NCI-H2227 (cell line): ENCODE results near the gene PTPRU.
"Not testable (repeated sequence)": the region's sequence is repeated elsewhere in the genome, so short reads cannot be mapped to it uniquely, and the experiment has no call there.

ENCODE experiments used
- DNase-seq: peaks from one replicate; lab custom pipeline; 2025; ENCODE audit not compliant: unreplicated experiment; lab: John Stamatoyannopoulos, UW

Gene PTPRU

DNA sequence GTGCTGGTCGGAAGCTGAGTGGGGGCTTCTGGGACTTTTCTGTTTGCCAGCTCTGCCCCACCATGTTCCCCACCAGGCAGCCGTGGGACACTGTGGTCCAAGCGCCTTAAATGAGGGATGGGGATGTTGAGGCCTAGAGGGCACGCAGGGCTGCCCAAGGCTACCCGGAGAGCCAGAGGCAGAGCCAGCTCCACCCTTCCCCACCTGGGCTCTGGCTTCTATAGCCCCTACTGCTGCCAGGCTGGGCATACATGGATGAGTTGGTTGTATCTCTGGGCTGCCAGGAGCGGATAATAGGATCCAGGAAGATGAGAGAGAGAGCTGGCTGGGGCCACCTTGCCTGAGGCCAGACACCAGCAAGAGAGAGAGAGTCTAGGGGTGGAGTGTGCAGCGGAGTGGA, 49.4 kb downstream of the PTPRU start:
- DNase-seq, result no peak

DNA sequence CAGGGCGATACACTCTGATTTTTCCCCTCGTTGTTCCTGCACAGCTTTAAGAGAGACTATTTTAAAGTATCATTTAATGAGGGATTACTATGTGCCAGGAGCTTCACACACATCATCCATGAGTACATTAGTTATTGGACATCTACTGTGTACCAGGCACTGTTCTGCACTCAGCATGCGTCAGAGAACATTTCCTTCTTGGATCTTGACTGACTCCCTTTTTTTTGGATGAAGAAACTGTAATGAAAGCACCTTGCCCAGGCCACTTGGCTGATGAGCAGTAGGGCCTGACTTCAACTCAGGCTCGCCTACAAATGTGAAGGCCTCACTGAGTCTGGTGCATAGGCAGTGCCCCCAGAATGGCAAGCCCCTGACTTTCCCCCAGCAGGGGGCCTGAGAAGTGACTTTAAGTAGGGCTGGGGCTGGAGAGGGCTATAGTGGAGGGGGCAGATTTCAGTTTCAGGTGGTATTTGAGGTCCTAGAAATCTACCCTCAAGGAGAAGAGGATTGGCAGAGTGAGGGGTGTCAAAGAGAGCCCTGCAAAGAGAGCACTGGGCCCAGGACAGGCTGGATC, 50.0 kb downstream of the PTPRU start:
- DNase-seq, result no peak

DNA sequence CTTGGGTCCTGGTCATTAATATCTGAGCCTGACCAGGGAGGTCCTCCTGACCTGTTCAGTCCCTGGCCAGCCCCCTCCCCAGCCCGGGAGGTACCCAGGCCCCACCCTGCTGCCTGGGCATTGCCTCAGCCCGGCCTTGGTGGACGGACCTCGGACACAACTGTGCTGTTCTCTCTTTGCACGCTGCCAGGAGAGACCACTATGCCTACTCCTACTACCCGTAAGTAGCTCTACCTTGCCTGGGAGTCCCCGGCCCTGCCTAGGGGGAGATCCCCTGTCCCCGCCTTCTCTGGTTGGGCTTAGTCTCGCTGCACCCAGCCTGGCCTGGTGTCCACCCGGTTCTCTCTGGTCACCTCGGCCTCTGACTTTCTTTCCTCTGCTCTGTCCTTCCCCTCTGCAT, 53.2 kb downstream of the PTPRU start:
- no peak for DNase-seq

DNA sequence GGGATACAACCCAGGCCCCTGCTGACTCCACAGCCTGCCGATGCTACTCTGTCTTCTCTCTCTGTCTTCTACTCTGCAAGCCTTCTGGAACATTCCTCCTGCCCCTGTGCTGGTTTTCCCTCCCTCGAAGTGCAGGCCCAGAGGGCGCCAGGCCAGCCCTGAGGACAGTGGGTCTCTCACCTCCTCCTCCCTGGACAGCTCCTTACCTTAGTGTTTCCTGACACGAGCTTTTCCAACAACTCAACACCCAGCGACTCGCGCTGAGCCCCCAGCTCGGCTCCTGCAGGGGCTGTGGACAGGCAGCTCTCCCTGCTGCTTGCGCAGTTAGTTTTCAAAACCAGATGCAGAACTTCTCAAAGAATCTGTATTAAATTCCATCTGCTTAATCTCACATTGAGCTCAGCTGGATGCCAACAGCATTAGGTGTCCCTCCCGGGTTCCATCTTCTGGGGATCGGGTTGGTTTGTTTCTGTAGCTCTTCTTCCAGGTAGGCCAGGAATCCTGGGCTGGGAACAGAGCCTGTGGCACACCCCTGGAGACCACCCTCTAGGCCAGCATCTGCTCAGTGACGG, 54.2 kb downstream of the PTPRU start:
- DNase-seq, result no peak

DNA sequence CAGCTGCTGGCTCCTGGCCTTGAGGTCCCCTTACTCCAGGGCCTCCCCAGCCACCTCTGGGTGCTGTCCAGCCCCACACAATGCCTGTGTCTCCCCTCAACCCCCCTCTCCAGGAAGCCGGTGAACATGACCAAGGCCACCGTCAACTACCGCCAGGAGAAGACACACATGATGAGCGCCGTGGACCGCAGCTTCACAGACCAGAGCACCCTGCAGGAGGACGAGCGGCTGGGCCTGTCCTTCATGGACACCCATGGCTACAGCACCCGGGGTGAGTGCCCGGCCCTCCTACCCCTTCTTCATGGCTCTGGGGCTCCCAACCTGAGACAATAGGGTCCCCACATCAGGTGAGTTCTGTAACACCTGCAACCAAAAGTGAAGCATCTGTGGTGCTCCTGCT, 55.4 kb downstream of the PTPRU start:
- DNase-seq, result no peak

DNA sequence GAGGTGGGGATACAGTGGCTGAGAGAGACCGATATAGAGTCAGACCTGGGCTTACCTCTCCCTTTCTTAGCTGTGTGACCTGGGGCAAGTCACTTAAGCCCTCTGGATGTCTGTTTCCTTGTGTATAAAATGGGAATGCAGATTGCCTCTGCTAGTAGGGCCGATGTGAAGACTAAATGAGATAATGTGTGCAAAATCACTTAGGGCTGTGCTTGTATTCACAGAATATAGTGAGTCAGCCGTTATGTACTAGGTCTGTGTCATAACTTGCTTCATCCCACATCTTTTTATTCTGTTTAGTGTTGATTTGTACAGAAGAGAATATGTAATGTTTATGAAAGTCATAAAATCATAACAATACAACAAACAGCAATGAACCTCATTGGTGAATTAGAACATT, 56.0 kb downstream of the PTPRU start:
- DNase-seq, result no peak

DNA sequence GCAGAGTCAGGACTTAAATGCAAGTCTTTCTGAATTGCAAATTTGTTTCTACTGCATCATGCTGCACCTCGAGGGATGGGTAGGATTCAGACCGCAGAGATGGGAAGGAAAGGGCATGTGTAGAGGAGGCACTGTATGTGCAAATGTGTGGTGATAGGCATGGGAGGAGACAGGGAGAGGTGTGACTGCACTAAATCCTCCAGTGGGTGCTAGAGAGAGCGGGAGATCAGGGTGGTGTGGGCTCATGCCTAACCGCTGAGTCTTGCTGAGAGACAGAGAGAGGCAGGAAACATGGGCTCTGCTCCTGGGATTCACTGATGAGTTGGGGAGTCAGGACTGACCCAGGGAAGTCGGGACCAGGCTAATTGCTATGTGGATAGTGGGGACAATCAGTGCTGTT, 61.1 kb downstream of the PTPRU start:
- DNase-seq, result no peak

DNA sequence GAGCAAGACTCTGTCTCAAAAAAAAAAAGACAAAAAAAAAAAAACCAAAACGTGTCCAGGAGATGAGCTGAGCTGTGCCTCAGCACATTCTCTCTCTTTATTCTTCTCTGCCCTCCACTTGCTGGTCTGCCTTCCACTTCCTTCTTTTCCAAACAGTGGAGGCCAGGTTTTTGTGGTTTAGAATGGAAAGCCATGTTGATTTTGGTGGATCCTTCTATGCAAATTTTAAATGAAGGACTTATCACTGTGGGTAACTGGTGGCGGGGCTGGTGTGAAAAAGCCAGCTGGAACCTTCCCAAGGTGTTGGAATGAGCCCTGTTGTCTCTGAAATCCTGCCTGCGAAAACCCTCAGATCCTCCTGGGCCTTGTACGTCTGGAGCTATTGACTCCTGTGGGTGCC, 61.9 kb downstream of the PTPRU start:
- DNase-seq, result no peak

DNA sequence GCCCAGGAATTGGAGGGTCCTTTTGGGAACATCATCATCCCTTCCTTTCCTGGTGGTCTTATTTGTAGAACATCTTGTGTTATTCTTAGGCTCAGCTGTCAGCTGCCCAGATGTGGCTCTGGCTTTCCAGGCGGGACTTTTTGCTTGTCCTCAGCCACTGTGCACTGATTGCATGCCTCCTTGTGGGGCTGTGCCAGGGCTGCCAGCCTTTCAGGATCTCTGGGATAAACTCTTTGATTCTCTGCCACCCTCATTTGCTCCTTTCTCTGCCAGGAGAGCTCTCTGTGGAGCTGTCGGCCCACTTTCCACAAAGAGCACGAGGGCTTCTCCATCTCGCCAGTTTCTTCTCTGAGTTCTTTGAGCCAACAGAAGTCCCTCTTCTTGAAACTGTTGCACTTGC, 63.1 kb downstream of the PTPRU start:
- DNase-seq, result no peak

DNA sequence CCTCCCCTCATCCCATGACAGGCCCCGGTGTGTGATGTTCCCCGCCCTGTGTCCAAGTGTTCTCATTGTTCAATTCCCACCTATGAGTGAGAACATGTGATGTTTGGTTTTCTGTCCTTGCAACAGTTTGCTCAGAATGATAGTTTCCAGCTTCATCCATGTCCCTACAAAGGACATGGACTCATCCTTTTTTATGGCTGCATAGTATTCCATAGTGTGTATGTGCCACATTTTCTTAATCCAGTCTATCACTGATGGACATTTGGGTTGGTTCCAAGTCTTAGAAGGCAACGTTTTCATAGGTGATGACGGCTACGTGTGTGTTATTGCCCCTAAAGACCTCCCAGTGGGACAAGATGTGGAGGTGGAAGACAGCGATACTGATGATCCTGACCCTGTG, 65.4 kb downstream of the PTPRU start:
- not testable (repeated sequence) for DNase-seq

DNA sequence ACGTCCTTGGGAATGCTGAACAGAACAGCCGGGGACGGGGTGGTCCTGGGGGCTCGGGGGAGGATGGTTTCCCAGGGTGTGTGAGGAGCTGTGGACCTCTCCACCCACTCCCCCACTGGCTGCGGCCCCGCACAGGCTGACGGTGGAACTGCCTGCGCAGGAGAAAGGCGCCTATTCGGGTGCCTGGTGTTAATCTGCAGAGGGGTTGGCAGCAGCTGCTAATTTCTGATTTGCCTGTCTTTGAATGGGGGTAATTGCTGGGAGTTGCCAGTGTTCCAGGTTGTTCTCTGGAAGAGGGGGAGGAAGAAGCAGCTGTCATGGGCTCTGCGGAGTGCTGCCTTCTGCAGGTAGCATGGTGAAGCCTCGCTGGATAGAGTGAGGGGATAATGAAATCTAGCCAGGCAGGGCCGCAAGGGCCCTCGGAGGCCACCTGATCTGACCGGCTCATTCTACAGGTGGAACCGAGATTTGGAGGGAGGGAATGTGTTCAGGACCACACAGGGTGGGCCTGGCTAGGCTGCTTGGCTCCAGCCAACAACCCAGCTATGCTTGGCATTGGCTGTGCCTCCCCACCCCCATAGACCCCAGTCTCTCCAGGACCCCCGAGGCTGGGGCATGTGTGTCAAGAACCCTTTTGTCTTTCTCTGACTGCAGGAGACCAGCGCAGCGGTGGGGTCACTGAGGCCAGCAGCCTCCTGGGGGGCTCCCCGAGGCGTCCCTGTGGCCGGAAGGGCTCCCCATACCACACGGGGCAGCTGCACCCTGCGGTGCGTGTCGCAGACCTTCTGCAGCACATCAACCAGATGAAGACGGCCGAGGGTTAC, 67.1 kb downstream of the PTPRU start:
- no peak for DNase-seq

DNA sequence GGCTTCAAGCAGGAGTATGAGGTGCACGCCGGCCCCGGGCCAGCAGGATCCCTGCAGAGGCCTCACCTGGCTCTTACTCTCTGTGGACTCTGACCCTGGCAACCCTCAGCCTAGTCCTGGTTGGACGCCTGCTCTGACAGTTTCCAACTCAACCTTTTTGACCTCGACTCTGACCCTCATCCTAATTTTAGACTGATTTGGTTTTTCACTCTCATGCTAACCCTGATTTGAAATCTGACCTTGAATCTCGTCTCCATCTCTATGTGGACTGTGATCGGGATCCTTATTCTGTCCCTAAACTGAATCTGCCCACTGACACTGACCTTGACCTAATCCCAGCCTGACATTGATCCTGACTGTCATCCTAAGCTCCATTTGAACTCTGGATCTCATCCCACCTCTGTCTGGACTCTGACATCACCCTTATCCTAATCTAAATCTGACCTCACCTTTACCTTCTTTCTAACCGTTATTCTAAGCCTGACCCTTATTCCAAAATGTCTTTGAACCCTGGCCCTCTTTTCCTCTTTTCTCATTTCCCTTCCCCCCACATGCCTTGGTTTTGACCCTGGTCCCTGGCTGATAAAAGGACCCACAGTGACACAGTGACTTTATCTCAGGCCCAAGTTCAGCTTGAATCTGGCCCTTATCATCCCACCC, 67.8 kb downstream of the PTPRU start:
- no peak for DNase-seq

DNA sequence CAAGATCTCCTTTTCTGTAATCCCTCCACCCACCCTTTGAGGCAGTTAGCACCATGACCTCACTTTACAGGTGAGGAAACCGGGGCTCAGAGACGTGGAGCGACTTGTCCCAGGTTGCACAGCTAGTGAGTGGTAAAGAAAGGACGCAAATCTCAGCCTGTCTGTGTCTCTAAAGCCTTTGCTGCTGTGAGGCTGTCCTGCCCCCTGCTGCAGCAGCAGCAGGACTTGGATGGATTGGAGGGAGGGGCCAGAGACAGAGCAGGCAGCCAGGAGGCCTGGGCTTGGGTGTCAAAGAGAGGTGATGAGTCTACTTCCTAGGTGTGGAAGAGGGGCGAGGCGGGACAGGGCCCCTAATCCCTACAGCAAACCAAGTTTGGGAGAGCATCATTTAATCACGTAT, 69.6 kb downstream of the PTPRU start:
- no peak for DNase-seq

DNA sequence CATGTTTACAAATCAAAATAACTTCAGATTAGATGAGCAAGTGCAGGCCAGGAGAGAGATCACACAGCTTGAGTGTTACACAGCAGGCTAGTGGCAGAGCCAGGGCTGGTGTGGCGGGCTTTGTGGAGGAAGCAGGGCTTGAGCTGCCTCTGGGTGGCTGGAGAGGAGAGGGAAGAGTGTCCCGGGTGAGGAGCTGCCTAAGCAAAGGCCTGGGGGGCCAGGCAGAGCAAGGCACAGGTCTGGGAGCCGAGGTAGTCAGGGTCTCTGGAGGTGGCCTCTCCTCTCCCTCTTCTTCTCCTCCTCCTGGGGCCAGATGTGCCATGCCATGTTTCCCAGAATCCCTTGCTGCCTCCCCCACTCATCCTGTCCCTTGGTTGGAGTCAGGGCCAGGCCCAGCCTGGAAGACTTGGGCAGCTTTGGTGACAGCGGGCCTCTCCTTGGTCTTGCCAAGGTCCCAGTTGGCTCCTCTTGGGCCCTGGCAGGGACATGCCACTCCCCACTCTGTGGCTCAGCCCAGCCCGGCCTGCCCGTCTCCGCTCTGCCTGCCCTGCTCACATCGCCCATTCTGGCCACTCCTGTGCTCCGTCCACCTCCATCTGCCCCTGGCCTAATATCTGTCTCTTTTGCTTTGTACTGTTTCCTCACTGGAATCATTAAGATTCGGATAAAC, 70.3 kb downstream of the PTPRU start:
- no peak for DNase-seq

DNA sequence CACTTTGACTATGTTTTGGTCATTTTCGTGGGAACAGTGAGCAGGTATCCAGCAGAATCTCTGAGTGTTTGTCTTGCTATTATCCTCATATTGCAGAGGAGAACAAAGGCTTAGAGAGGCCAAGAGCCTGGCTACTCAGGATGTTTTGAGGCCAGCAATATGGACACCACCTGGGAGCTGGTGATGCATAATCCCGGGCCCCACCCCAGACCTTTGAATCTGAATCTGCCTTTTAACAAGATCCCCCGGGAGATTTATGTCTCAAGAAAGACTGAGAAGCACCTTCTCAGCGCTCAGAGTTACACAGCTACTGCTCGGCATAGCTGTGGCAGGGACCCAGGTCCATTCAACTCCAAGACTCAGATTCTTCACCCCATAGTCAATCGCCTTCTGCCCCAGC, 72.8 kb downstream of the PTPRU start:
- no peak for DNase-seq

DNA sequence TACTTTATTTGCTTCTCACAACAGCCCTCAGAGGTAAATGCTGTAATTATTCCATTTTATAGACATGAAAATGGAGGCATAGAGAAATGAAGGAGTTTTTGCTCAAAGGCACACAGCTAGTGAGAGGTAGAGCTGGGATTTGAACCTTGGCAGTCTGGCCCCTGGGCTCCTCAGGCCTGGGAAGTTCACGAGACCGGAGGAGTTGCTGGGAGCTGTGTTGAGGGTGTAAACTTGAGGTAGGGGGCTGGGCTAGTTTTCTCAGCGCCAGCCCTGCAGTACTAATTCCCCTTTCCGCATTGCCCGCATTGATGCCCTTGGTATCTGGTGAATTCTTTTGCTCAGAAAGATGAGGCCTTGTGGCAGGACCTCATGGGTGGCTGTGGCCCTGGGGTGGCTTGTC, 73.3 kb downstream of the PTPRU start:
- no peak for DNase-seq

DNA sequence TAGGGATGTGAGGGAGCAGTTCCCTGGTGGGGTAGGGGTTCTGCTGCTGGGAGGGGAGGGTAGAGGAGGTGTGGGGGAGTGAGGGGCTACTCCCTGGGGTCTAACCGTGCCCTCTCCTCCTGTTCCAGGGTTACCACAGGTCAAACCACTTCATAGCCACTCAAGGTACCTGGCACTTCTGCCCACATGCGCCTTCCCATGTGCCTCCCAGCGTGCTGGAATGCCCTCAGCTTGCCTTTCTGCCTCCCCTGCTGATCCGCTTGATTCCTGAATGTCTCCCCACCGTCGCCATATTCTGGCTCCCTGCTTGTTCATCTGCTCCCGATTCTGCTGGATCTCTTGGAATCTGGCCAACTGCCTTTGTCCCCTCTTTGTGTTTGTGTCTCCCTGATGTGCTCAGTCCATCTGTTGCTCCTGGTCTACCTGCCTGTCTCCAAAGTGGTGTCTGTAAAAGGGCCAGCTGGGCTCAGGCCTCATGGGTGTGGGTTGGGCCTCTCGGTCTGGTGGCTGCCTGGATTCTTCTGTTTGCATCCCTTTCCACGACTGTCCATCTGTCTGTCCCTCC, 74.4 kb downstream of the PTPRU start:
- DNase-seq, result no peak

DNA sequence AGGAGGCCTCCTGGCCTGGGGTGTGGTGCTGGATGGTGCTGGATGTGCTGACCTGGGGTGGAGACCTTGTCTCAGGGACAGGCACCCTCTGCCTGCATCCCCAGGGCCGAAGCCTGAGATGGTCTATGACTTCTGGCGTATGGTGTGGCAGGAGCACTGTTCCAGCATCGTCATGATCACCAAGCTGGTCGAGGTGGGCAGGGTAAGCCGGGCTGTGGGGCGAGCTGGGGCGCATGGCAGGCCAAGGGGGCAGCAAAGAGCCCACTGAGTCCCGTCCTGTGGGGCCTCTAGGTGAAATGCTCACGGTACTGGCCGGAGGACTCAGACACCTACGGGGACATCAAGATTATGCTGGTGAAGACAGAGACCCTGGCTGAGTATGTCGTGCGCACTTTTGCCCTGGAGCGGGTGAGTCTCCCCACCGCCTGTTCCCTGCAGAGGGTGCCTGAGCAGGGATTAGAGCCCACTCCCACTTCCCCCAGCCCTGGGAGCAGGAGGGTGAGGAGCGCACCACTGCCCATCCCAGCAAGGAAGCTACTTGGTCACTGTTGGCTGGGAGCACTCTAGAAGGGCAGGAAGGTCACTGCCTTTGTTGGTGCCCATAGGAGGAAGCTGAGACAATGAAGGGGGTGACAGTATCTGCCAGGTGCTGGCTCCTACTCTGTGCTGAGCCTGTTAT, 75.2 kb downstream of the PTPRU start:
- no peak for DNase-seq

DNA sequence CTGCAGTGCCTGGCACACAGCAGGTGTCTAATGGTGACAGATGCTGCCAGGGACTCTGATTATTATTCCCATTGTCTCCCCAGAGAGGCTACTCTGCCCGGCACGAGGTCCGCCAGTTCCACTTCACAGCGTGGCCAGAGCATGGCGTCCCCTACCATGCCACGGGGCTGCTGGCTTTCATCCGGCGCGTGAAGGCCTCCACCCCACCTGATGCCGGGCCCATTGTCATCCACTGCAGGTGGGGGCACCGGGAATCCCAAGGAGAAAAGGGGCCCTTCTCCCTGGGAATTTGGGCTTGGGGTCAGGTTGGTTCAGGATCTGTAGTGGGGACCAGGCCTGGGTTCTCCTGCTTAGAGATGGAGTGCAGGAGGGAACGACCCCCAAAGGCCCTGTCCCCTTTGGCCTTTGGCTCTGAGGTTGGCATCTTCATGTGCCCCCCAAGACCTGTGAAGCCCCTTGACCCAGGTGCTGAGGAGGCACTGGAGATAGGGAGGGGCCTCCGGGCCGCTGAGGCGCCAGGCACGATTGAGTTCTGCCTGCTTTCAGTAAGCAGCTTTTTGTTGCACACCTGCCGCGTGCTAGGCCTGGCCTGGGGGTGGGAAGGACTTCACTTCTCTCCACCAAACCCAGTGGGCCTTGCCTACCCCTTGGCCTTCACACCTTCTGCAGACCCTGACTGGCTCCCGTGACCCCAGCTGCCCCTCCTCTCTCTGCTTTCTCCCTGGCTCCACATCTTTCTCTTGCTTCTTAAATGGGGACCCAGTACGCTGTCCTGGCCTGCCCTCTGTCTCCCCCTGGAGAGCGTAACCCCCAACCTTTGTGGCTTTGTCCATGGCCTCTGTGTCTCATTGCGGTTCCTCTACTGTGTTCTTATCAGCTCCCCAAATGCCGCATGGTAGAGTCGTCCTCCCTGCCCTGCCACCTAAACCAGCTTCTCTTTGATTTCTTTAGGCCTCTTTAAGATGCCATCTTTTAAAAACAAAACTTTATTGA, 76.4 kb downstream of the PTPRU start:
- DNase-seq, result no peak
